Heart right ventricle (tissue), 16 donors: ENCODE results near the gene CARD10. TPM values are rescaled to one million over a fixed set of nuclear protein-coding genes. Genes with fewer than 3 reads are reported as not detected.

ENCODE experiments used
- ATAC-seq, 8 donors: fragments of 200-7000 bp; cut with Tn5 transposase; one replicate each; pipeline ENCODE4 v1.9.1; 2020; ENCODE audit warnings: mild to moderate bottlenecking in 8 of 8, moderate library complexity in 8 of 8, moderate number of reproducible peaks in 1 of 8
- DNase-seq, 2 donors: peaks; one replicate each; pipeline ENCODE4 v3.0.0-alpha.2; 2020
- H3K27ac ChIP-seq, 10 donors: fragments of 200-600 bp; sonication (generic) in 2 of 10; one replicate each; pipeline versions ENCODE4 v1.5.0 to v1.8.0; 2020 to 2022; ENCODE audit warnings: mild to moderate bottlenecking in 3 of 10
- H3K27me3 ChIP-seq, 7 donors: fragments of 200-600 bp; one replicate each; pipeline ENCODE4 v1.8.0; 2021 to 2022; ENCODE audit warnings: mild to moderate bottlenecking in 2 of 7
- H3K36me3 ChIP-seq, 9 donors: fragments of 200-600 bp; sonication (generic) in 1 of 9; one replicate each; pipeline versions ENCODE4 v1.5.0 to v1.8.0; 2020 to 2022; ENCODE audit warnings: mild to moderate bottlenecking in 2 of 9
- H3K4me1 ChIP-seq, 9 donors: fragments of 200-600 bp; sonication (generic) in 1 of 9; one replicate each; pipeline versions ENCODE4 v1.5.0 to v1.8.0; 2020 to 2022; ENCODE audit warnings: mild to moderate bottlenecking in 4 of 9
- H3K4me3 ChIP-seq, 10 donors: fragments of 200-600 bp; sonication (generic) in 2 of 10; one replicate each; pipeline versions ENCODE4 v1.5.0 to v1.8.0; 2020 to 2022; ENCODE audit warnings: mild to moderate bottlenecking in 7 of 10, moderate library complexity in 2 of 10
- H3K9me3 ChIP-seq, 11 donors: fragments of 200-600 bp in 10 of 11; sonication (generic) in 2 of 11; one replicate each; pipeline versions ENCODE4 v1.5.0 to v1.8.0; 2013 to 2022; ENCODE audit warnings: mild to moderate bottlenecking in 2 of 11, control low read depth in 1 of 11, moderate library complexity in 1 of 11
- WGBS, 2 donors: extraction: QIAGEN DNeasy Blood & Tissue Kit; methylation state at CpG; one replicate each; pipeline ENCODE4 v1.1.7; 2013; ENCODE audit warnings: inconsistent platforms in 1 of 2; 5-methylcytosine and 5-hydroxymethylcytosine counted together
- intact Hi-C, 10 donors: fragments of 100-400 bp; cut with DNase I; formaldehyde crosslinking; loops; one replicate each; pipeline versions ENCODE4 v1.11.1 to v1.14.2; 2022
- polyA plus RNA-seq, 2 donors: library from polyadenylated mRNA; stranded (reverse); fragments of 200-250 nt; gene quantifications; one replicate each; pipeline ENCODE4 v1.2.3, GENCODE V29; 2013
- total RNA-seq, 10 donors: library from RNA; stranded (reverse); fragmentation: NEBNext Ultra II Directional in 3 of 10; extraction: Animal tissue kit (Norgen Biotek cat#: 25700) in 3 of 10; gene quantifications; one replicate each; pipeline versions ENCODE4 v1.2.1 to v1.2.4, GENCODE V29; 2021 to 2023
- TF ChIP-seq, protein P1 (sequence below), 9 donors: fragments of 200-600 bp; sonication (generic) in 2 of 9; IDR thresholded peaks; one replicate each; pipeline versions ENCODE4 v1.5.0 to v1.8.0; 2021 to 2022; ENCODE audit warnings: antibody characterized with exemption in 9 of 9, mild to moderate bottlenecking in 5 of 9, moderate library complexity in 1 of 9
- donor health status: Arrhythmogenic right ventricular cardiomyopathy.
- donor health status: ischemic (EF 13 %, LVEDD 7.1; RV severe dilation, severe dysfunction).
- donor health status: healthy with polysubstance abuse.
- donor health status: DM: no; HTN: yes; CAD: no.
- donor health status: DM: no; HTN: no; CAD: no.
- donor health status: ischemic (EF 25% LVEDD 6.9; RV normal size, moderate dysfunction).
- donor health status: ischemic (EF 25% LVEDD 5.7; RV mildly dilated, moderate dysfunction).
- donor health status: healthy.
- donor health status: DM: yes; HTN: yes; CAD: no.
- donor health status: Ischemic cardiomyopathy.
- donor health status: ischemic (EF 35%, LVEDD 5.7; RV mildly dilated, moderate dysfunction).
- donor health status: nonischemic (EF 11% LVEDD 7.7; RV severe dilation, severe dysfunction).
- donor health status: DM: yes; HTN: yes; CAD: no.
- donor health status: PGD.
- donor health status: ischemic (EF 29% LVEDD 5.4; RV normal size, mild dysfunction).
- donor health status: nonischemic (EF 23%, LVEDD 6.1; RV moderate dilation, normal function).

Gene CARD10
- total and polyA plus RNA-seq, 12 donors: 7.4 to 14.8 (median 8.9) TPM

DNA sequence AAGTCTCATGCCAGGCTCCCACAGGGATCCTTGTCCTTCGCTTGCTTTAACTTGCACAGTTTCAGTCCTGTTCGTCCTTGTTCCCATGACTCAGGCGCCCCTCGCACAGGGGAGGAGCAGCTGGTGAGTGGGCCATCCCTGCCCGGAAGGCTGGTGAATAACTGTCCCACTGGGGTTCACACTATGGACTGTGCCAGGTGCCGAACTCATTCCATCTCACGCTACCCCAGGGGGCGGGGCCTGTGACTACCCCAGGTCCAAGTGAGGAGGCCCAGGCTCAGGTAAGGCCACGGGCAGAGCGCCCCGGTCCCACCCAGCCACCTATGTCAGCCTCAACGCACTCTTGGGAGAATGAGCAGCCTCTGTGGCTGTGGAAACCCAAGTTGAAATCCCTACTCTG, 7.2 kb upstream of the CARD10 start:
- peaks cover 0 to 16% (median 1%) of the 10 kb centered on the region in 9 donors for H3K4me1 ChIP-seq
- intact Hi-C loops: no loop called here
- peaks cover 0 to 21% (median 0%) of the 10 kb centered on the region in 7 donors for H3K27me3 ChIP-seq
- H3K27ac ChIP-seq: no peak overlapping the region
- 77 to 83% methylated on average over 12 of the region's 12 CpGs for WGBS, 2 donors
- no peak overlapping the region for H3K4me3 ChIP-seq
- no peaks in the 10 kb centered on the region for H3K9me3 ChIP-seq
- TF ChIP-seq, protein P1, sequence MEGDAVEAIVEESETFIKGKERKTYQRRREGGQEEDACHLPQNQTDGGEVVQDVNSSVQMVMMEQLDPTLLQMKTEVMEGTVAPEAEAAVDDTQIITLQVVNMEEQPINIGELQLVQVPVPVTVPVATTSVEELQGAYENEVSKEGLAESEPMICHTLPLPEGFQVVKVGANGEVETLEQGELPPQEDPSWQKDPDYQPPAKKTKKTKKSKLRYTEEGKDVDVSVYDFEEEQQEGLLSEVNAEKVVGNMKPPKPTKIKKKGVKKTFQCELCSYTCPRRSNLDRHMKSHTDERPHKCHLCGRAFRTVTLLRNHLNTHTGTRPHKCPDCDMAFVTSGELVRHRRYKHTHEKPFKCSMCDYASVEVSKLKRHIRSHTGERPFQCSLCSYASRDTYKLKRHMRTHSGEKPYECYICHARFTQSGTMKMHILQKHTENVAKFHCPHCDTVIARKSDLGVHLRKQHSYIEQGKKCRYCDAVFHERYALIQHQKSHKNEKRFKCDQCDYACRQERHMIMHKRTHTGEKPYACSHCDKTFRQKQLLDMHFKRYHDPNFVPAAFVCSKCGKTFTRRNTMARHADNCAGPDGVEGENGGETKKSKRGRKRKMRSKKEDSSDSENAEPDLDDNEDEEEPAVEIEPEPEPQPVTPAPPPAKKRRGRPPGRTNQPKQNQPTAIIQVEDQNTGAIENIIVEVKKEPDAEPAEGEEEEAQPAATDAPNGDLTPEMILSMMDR (IDR thresholded peaks at IDR 0.05): no peak
- no peak for DNase-seq
- ATAC-seq: peak in 2 of 8 donors; percentile 7 to 19
- no peaks in the 10 kb centered on the region for H3K36me3 ChIP-seq

DNA sequence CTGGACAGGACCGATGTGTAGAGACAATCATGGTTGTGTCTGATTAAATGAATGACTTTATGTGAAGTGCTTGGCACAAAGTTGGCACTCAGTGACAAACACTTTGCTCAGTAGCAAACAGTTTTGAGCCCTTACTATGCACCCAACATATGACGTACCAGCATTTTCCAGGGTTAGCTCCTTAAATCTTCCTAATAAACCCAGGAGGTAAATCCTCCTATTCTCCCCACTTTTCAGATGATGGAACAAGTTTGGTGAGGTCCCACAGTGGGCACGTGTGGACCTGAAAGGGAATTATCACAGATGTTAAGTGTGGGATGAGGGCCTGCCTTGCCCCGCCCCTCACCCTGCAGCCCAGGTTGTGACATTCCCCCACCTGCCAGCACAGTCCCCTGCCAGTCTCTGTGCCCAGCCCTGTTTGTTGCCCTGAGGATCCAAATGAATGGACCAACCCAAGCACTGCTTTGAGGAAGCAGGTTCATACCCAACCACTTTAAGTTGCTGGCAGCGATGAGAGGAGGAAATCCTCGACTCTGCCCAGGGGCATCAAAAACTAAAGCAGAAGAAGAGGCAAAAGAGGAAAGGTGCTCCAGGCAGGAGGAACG, 6.6 kb upstream of the CARD10 start:
- Histone ChIP-seq H3K36me3 (no peaks in the 10 kb centered on the region), H3K9me3 (no peaks in the 10 kb centered on the region), H3K4me3 (no peak overlapping the region), H3K27me3 (peaks cover 0 to 26% (median 0%) of the 10 kb centered on the region in 7 donors), H3K4me1 (peaks cover 0 to 17% (median 7%) of the 10 kb centered on the region in 9 donors), H3K27ac (no peak overlapping the region)
- TF ChIP-seq, protein P1 (IDR thresholded peaks at IDR 0.05): no peak
- DNase-seq (no peak), ATAC-seq (no peak)
- intact Hi-C loops: no loop called here
- WGBS, 2 donors: 80 to 81% methylated on average over 7 of the region's 7 CpGs

DNA sequence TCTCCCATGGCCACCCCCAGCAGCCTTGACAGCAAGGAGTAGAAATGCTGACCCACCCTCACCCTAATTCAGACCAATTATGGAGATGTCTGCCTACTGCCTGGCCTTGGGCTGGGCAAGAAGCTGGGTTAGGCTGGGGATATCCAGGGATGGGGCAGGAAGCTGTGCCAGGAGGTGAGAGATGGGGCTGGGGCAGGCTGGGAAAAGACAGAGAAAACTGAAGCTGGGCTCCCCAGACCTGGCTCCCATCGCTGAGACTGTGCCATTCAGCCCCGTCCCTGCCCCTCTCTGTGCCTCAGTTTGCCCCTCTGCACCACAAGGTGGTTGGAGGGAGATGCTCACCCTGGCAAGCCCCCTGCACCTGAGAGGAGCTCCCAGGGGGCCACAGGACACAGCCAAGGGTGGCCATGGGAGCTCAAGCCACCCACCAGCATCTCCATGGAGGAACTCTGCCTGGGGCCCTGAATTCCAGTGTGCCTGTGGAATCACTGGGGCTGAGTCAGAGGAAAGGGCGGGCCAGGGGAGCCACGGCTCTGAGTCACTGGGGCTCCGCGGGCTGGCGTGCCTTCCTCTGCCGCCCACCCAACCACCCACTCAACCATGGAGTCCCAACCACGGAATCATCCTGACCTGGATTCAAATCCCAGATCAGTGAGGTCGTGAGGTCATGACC, 6.0 kb upstream of the CARD10 start:
- WGBS, 2 donors: 61 to 62% methylated on average over 10 of the region's 10 CpGs
- TF ChIP-seq, protein P1 (IDR thresholded peaks at IDR 0.05): no peak
- ATAC-seq: peak in 4 of 8 donors; percentile 46 to 80 (median 72)
- no peaks in the 10 kb centered on the region for H3K9me3 ChIP-seq
- H3K27me3 ChIP-seq: peaks cover 0 to 32% (median under 1%) of the 10 kb centered on the region in 7 donors
- intact Hi-C loops: no loop called here
- H3K36me3 ChIP-seq: no peaks in the 10 kb centered on the region
- peaks cover 0 to 22% (median 12%) of the 10 kb centered on the region in 9 donors for H3K4me1 ChIP-seq
- no peak overlapping the region for H3K4me3 ChIP-seq
- no peak for DNase-seq
- H3K27ac ChIP-seq: peak overlapping the region in 1 of 10 donors; percentile 53

DNA sequence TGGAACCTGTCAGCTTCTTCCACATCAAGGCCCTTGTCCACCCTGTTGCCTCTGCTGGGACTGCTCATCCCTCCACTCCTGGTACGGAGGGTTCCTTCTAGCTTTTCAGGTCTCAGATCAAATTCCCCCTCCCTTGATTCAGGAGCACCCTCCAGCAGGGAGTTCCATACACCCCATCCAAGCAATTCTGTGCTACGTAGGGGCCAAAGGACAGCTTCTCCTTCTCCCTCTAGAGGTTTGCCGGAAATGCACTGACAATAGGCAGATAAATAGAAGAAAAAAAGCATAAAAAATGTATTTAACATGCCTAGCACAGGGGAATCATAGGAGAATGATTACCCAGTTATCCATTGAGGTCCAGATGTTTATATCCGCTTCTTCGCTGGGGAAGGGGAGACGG, 3.3 kb upstream of the CARD10 start:
- ATAC-seq (no peak), DNase-seq (no peak)
- no peaks in the 10 kb centered on the region for H3K36me3 ChIP-seq
- H3K27me3 ChIP-seq: peaks cover 9 to 54% (median 12%) of the 10 kb centered on the region in 7 donors
- TF ChIP-seq, protein P1 (IDR thresholded peaks at IDR 0.05): no peak
- H3K4me3 ChIP-seq: no peak overlapping the region
- no peaks in the 10 kb centered on the region for H3K9me3 ChIP-seq
- intact Hi-C loops: no loop called here
- 88 to 90% methylated on average over 6 of the region's 6 CpGs for WGBS, 2 donors
- peaks cover 0 to 32% (median 23%) of the 10 kb centered on the region in 9 donors for H3K4me1 ChIP-seq
- H3K27ac ChIP-seq: no peak overlapping the region
